T-helper 2 cell (primary cell): ENCODE data around the gene MADD.

ENCODE experiments used
- DNase-seq, 5 experiments: peaks; one replicate each; pipeline versions ENCODE4 v3.0.0 to v3.0.0-alpha.2; 2012 to 2022
- total RNA-seq, 2 donors: gene quantifications; one replicate each; lab custom pipeline; 2026; lab: John Stamatoyannopoulos, UW

MADD gene
- 177 to 258 reads per million in 2 donors for total RNA-seq

DNA sequence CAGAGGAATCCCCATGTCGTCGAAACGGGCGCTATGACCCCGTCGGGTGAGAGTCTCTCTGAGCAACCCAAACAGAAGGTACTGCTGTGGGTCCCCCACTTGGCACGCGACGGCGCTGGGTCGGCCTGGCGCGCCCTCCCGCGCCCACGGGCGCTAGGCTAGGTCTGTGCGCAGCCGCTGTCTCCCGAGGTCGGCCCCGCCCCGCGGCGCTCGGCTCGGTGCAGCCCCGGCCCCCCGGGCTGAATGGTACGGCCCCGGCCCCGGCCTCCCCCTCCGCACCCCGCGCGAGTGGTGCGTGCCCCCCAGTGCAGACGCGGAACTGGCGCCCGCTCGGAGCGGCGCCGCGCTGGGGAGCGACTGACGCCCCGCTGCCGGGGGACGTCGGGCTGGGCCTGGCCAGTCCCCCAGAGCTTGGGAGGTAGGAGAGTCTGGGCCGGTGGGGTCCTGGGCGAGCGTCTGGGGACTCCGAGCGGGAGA lies at the start of gene MADD:
TSS of gene MADD (plus strand) at position 305 of the 477 bp plus-strand sequence.
- DNase-seq = peak; percentile 83 to 97 (median 85)

DNA sequence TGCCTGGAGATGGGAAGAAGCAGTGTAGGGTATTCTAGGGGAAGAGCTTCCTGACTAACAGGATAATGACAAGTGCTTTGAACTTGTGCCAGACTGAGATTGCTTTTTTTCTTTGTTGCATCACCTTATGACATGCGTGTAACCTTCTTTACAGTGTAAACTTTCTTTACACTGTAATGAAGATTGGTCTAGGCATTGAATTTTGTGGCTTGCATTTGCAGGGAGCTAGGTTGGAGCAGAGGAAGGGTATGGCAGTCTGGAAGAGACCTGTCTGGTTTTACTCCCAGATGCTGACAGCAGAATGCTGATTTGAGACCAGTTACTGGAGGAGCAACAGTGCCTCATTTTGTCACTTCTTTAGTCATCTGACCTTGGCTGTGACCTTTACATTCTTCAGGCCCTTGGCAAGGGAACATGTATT lies 49.5 kb upstream of the MADD start:
- no peak for DNase-seq

DNA sequence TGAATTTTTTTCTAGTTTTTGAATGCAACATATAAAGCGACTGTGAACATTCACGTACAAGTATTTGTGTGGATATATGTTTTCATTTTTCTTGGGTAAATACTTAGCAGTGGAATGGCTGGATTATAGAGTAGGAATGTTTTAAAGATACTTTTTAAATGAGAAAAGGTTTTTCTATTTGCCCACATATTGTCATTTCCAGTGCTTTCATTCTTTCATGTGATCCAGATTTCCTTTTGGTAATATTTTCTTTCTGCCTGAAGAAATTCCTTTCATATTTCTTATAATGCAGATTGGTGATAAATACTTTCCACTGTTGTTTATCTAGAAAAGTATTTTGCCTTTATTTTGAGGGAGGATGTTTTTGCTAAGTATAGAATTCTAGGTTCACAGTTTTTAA lies 47.2 kb upstream of the MADD start:
- no peak for DNase-seq

- peak in 2 of 5 experiments; percentile 9 to 81 for DNase-seq
Measured at GRCh38 chr11:47225552-47226400, 44.2 kb upstream of the MADD start.

DNA sequence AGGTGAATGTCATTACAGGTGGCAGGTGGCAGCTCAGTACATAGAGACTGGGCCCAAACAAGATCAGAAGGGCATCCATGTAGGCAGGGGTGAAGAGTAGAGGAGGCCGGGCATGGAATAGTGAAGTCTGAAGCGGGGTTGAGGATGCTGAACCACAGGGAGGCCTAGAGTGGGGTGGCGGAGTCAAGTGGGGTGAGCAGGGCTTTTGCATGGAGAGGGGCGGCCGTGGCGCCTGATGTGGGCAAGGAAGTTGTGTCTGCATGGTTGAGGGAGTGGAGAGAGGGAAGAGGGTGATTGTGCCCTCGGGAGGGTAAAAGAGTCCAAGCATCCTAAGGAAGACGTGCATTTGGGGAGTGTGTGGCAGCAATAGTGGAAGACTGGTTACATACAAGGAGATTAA lies 40.8 kb upstream of the MADD start:
- DNase-seq = no peak

DNA sequence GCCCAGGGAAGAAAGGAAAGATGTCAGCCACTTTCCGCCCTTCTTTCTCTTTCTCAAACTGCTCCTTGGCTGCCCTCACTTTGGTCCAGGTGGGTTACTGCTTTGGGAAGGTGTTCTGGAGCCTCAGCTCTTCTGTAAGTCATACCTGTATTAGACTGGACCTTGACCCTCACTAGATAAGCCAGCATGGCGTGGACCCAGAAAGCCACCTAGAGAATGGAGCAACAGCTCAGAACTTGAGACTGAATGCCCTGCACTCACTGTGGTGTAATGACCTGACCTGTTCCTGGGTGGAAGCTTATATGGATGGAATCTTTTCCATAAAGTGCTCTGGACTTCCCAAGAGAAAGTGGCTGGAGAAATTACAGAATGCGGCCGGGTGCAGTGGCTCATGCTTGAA lies 36.9 kb upstream of the MADD start:
- DNase-seq = no peak

DNA sequence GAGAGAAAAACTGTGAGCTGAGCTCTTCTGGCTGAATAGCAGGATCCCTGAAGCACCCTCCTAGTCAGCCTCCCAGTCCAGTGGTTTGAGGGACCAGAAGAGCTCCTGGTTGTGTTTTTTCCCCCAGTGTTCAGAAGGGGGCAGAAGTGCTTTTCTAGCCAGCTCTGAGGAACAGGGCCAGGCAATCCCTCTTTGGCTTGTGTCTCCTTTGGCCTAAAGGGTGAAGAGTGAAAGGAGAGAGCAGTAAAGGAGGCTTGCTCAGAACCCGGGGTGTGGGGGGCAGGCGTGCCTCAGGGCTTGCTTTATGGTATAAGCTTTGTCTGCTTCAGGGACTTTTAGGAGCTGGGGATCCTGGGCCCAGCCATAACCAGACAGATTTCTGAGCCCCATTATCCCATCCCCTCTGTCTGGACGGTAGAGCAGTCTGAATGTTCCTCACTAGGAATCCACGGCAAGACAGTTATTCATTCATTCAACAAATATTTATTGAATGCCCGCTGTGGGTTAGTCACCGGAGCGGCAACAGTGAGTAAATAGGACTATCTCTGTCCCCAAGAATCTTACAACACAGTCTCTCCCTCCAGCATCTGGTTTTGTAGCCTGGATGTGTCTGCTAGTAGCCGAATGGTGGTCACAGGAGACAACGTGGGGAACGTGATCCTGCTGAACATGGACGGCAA lies 35.8 kb upstream of the MADD start:
- no peak for DNase-seq

DNA sequence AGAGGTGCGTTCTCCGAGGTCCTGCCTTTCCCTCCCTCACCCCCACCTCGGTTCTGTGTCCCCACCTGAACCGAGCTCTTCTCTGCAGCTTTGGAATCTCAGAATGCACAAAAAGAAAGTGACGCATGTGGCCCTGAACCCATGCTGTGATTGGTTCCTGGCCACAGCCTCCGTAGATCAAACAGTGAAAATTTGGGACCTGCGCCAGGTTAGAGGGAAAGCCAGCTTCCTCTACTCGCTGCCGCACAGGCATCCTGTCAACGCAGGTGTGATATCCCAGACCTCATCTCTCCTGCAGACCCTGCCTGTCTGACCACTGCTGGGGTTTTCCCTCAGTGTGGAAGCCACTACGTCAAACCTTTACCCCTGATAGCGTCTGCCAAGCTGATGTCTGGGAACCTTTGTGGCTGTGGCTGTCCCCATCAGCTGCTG lies 35.2 kb upstream of the MADD start:
- peak in 4 of 5 experiments; percentile 11 to 69 (median 58) for DNase-seq

DNA sequence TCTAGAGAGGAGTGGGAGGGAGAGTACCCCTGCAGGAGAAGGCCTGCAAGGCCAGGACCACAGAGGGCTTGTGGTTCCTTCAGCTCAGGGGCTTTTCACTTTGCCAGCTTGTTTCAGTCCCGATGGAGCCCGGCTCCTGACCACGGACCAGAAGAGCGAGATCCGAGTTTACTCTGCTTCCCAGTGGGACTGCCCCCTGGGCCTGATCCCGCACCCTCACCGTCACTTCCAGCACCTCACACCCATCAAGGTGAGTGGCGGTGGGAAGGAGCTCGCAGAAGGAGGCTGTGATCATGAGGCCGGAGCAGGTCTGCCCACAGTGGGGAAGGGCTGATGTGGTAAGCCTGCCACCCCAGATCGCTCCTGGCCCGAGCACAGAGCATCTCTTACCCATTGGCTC lies 34.8 kb upstream of the MADD start:
- no peak for DNase-seq

- no peak for DNase-seq
Measured at GRCh38 chr11:47236482-47236881, 33.5 kb upstream of the MADD start.

GRCh38 chr11:47239852-47240251 lies 30.1 kb upstream of the MADD start:
- DNase-seq = no peak

DNA sequence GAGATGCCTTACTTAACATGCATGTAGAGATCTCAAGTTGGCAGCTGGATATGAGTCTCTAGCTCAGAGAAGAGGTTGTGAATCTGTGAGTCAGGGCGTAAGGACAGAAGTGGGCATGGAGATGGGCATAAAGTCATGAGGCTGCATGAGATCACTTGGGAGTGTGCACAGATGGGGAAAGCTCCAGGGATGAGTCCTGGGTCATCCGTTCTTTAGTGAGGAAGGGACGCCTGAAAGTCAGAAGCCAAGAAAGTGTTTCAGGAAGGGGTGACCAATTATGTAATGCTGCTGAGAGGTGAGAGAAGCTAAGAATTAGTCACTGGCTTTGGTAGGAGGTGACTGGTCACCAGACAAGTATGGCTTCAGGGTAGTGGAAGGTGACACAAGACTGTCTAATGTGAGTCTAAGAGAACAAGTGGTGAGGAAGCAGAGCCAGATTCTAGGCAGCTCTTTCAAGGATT lies 28.1 kb upstream of the MADD start:
- DNase-seq = no peak

DNA sequence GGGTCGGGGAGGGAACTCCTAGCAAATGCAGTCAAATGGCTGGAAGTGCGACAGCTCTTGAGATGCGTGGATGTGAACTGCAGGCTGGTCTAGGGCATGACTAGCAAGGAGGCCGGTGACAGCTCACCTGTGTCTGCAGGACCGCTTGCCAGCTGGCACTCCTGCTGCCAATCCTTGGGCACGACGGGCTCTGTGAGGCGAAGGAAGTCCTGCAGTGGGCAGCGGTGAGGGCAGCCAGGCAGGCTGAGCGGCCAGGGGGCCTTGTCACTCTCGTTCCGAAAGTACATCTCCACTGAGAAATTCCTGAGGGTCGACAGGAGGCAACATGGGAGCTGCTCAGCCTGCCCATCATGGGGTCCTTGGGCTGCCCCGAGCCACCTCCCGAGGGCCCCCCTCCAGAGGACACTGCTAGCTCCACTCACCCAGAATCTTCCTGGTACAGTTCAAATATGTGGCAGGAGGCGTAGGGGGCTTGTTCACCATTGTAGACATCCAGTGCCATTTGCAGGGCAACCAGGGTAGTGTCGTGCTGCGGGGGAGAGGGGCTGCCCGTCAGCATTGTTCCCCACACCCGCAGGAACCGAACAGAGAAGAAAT lies 27.2 kb upstream of the MADD start:
- DNase-seq = no peak

GRCh38 chr11:47243454-47243853 lies 26.5 kb upstream of the MADD start:
- no peak for DNase-seq

- no peak for DNase-seq
Measured at GRCh38 chr11:47244448-47245350, 25.2 kb upstream of the MADD start.

DNA sequence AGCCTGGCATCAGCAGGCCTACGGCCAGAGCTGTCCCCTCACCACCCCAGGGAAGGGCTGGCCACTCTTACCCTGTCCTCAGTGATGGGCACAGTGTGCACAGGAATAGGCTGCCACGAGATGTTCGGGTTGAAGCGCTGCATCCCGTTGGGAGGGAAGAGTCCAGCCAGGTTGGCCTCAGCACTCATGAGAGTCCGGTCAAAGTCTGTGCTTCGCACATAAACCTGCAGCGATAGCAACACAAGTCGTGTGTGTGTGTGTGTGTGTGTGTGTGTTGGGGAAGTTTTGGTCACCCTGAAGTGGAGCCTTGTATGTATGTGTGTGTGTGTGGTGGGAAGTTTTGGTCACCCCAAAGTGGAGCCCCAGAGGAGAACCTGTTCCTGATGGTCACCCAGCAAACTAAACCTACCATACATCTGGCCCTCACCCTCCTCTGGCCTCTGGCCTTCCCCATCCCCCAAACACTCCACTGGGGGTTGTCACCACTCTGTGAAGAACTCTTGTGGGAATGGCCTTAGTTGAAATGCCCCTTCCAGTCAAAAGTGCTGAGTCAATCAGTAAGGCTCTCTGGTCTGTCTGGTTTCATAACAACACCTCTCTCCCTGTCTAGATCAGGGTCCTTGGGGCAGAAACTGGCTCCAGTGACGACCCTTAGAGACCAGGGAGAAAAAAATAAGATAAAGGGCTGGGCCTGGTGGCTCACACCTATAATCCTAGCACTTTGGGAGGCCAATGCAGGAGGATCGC lies 24.1 kb upstream of the MADD start:
- DNase-seq = no peak

DNA sequence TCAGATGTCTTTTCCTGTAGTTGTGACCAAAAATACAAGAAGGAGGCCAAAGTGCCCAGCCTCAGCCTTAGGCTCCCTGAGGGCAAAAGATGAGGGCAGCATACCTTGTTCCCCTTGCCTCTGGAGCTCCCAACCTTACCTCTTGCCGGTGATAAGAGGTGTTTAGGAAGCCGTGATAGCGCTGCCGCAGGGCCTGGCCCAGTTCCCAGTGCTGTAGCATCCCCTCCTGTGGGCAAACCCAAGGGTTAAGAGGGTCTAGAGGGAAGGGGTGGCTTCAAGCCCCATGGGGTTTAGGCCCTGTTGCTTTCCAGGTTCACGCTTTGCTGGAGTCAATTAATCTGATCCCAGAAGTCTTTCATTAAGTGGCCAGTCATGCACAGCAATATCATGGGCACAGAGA lies 22.4 kb upstream of the MADD start:
- DNase-seq = no peak

DNA sequence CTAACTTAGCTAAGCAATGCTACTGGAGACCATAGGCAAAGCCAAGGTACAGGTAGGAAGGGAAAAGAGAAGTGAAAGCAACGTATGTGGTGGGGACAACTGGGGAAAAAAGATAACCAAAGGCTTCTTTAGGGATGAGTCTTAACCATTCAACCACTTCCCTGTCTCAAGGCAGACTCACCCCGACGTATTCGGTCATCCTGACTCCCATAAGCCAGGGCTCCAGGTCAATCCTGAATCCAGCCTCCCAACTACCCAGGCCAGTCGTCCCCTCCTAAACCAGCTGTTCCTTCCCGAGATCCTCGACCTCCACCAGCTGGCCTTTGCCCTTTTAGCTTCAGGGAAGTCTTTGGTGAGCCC lies 21.6 kb upstream of the MADD start:
- DNase-seq = no peak

- DNase-seq = peak; percentile 67 to 94 (median 80)
Measured at GRCh38 chr11:47248664-47249377, 21.1 kb upstream of the MADD start, which contains the start of gene ACP2. Gene ACP2 (minus strand): TSS chr11:47248814. CDS start chr11:47248789, 25 bp downstream.

GRCh38 chr11:47249378-47249715 lies 20.6 kb upstream of the MADD start:
- no peak for DNase-seq

DNA sequence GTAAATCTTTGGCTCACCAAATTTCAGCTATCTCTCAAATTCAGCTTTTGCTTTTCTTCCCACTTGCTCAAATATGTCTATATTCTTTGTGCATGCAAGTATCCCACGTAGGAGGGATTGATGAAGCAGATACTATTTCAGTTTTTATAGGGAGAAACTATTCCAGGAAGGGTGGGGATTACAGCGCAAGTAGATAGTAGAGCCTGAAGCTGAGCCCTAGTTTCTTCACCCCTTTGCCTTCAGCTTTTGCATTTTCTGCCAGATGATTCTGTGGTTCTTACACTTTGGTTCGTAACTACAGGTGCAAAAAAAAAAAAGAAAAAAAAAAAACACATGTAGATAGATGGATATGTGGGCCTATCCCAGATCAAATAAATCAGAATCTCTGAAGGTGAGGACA lies 18.2 kb upstream of the MADD start:
- DNase-seq = no peak
